ENCODE results near the gene IZUMO2.

- no peak for TF ChIP-seq CTCF (optimal IDR thresholded peaks at IDR 0.05 in 1 of 3, IDR thresholded peaks at IDR 0.05 in 1 of 3, conservative IDR thresholded peaks at IDR 0.05 in 1 of 3; ENCODE audit: extremely low read depth in 1 of 3, insufficient read depth in 2 of 3, low read length in 3 of 3)
- TF ChIP-seq EZH2 (IDR thresholded peaks at IDR 0.05; ENCODE audit: low read length), result no peak
Measured at GRCh38 chr19:50189331-50189730, 26.2 kb upstream of the IZUMO2 start.

All from keratinocyte (primary cell).